ENCODE data around the gene PRKCH.

PRKCH gene

GRCh38 chr14:61482348-61483206, 161.2 kb downstream of the PRKCH start:
- WGBS (ENCODE audit: extremely low coverage, insufficient coverage, low lambda C conversion rate), result no CpG with 5 or more reads among the region's 8 CpGs
- DNase-seq, result peak; percentile 26
- H3K79me1 ChIP-seq (ENCODE audit: low read length), result no peaks in the 10 kb centered on the region

GRCh38 chr14:61483476-61483875, 162.1 kb downstream of the PRKCH start:
- H2AK5ac ChIP-seq (ENCODE audit: low read length), result no peak overlapping the region
- no peak overlapping the region for H2BK5ac ChIP-seq (ENCODE audit: low read length)
- no peaks in the 10 kb centered on the region for H3K79me1 ChIP-seq (ENCODE audit: low read length)
- H3K56ac ChIP-seq (ENCODE audit: low read length), result no peak overlapping the region
- H3K4me2 ChIP-seq (ENCODE audit: low read length), result no peak overlapping the region
- no peak overlapping the region for H2BK120ac ChIP-seq (ENCODE audit: low read depth, low read length)
- H3K79me2 ChIP-seq (ENCODE audit: control insufficient read depth, insufficient read depth, low read length), result no peaks in the 10 kb centered on the region
- H3K4me3 ChIP-seq (ENCODE audit: low read length), result no peak overlapping the region
- no peak for DNase-seq
- H3K36me3 ChIP-seq (ENCODE audit: control insufficient read depth, insufficient read depth, low read length), result no peaks in the 10 kb centered on the region
- H2BK15ac ChIP-seq (replicated peaks; ENCODE audit: low read depth), result no peak overlapping the region
- H3K18ac ChIP-seq (ENCODE audit: low read length), result no peak overlapping the region
- H3K27ac ChIP-seq (ENCODE audit: low read depth, low read length), result no peak overlapping the region
- H3K23ac ChIP-seq (ENCODE audit: low read length), result no peak overlapping the region
- no peaks in the 10 kb centered on the region for H3K27me3 ChIP-seq (ENCODE audit: insufficient read depth, low read length, poor library complexity)
- H4K5ac ChIP-seq (ENCODE audit: low read length), result no peak overlapping the region
- H4K8ac ChIP-seq (ENCODE audit: low read depth, low read length), result no peak overlapping the region
- no CpG with 5 or more reads among the region's 7 CpGs for WGBS (ENCODE audit: extremely low coverage, insufficient coverage, low lambda C conversion rate)
- no peaks in the 10 kb centered on the region for H3K4me1 ChIP-seq (ENCODE audit: control insufficient read depth, low read depth, low read length)
- H3K9ac ChIP-seq (ENCODE audit: low read length), result no peak overlapping the region
- H3K4ac ChIP-seq (ENCODE audit: low read depth, low read length), result no peak overlapping the region

More at GRCh38 chr14:61482348-61483206, 161.2 kb downstream of the PRKCH start:
- Histone ChIP-seq H3K4me1 (ENCODE audit: control insufficient read depth, low read depth, low read length) (no peaks in the 10 kb centered on the region), H3K4ac (ENCODE audit: low read depth, low read length) (no peak overlapping the region), H3K27me3 (ENCODE audit: insufficient read depth, low read length, poor library complexity) (no peaks in the 10 kb centered on the region), H2BK120ac (ENCODE audit: low read depth, low read length) (no peak overlapping the region), H3K27ac (ENCODE audit: low read depth, low read length) (no peak overlapping the region), H2BK15ac (replicated peaks; ENCODE audit: low read depth) (no peak overlapping the region), H3K23ac (ENCODE audit: low read length) (no peak overlapping the region), H3K4me2 (ENCODE audit: low read length) (no peak overlapping the region), H3K9ac (ENCODE audit: low read length) (no peak overlapping the region), H3K4me3 (ENCODE audit: low read length) (no peak overlapping the region), H4K5ac (ENCODE audit: low read length) (no peak overlapping the region), H3K18ac (ENCODE audit: low read length) (no peak overlapping the region), H4K8ac (ENCODE audit: low read depth, low read length) (no peak overlapping the region), H3K79me2 (ENCODE audit: control insufficient read depth, insufficient read depth, low read length) (no peaks in the 10 kb centered on the region), H3K36me3 (ENCODE audit: control insufficient read depth, insufficient read depth, low read length) (no peaks in the 10 kb centered on the region), H2AK5ac (ENCODE audit: low read length) (no peak overlapping the region), H3K56ac (ENCODE audit: low read length) (no peak overlapping the region), H2BK5ac (ENCODE audit: low read length) (no peak overlapping the region)

- Histone ChIP-seq H3K4me2 (ENCODE audit: low read length) (no peak overlapping the region), H2BK120ac (ENCODE audit: low read depth, low read length) (no peak overlapping the region), H4K8ac (ENCODE audit: low read depth, low read length) (no peak overlapping the region), H2BK15ac (replicated peaks; ENCODE audit: low read depth) (no peak overlapping the region), H3K23ac (ENCODE audit: low read length) (no peak overlapping the region), H3K79me1 (ENCODE audit: low read length) (no peaks in the 10 kb centered on the region), H3K4ac (ENCODE audit: low read depth, low read length) (no peak overlapping the region), H3K4me1 (ENCODE audit: control insufficient read depth, low read depth, low read length) (no peaks in the 10 kb centered on the region), H3K4me3 (ENCODE audit: low read length) (no peak overlapping the region), H3K18ac (ENCODE audit: low read length) (no peak overlapping the region), H2BK5ac (ENCODE audit: low read length) (no peak overlapping the region), H3K79me2 (ENCODE audit: control insufficient read depth, insufficient read depth, low read length) (no peaks in the 10 kb centered on the region), H3K9ac (ENCODE audit: low read length) (no peak overlapping the region), H3K27me3 (ENCODE audit: insufficient read depth, low read length, poor library complexity) (no peaks in the 10 kb centered on the region), H4K5ac (ENCODE audit: low read length) (no peak overlapping the region), H3K27ac (ENCODE audit: low read depth, low read length) (no peak overlapping the region), H3K56ac (ENCODE audit: low read length) (no peak overlapping the region), H3K36me3 (ENCODE audit: control insufficient read depth, insufficient read depth, low read length) (no peaks in the 10 kb centered on the region), H2AK5ac (ENCODE audit: low read length) (no peak overlapping the region)
- no peak for DNase-seq
- WGBS (ENCODE audit: extremely low coverage, insufficient coverage, low lambda C conversion rate), result no CpG with 5 or more reads among the region's 9 CpGs
Measured at GRCh38 chr14:61484031-61484430, 162.7 kb downstream of the PRKCH start.

GRCh38 chr14:61484826-61485584, 163.6 kb downstream of the PRKCH start:
- no peaks in the 10 kb centered on the region for H3K27me3 ChIP-seq (ENCODE audit: insufficient read depth, low read length, poor library complexity)
- no peak overlapping the region for H4K8ac ChIP-seq (ENCODE audit: low read depth, low read length)
- H3K4me1 ChIP-seq (ENCODE audit: control insufficient read depth, low read depth, low read length), result no peaks in the 10 kb centered on the region
- H3K18ac ChIP-seq (ENCODE audit: low read length), result no peak overlapping the region
- H2BK15ac ChIP-seq (replicated peaks; ENCODE audit: low read depth), result no peak overlapping the region
- no peak overlapping the region for H3K4me2 ChIP-seq (ENCODE audit: low read length)
- no peak overlapping the region for H3K4ac ChIP-seq (ENCODE audit: low read depth, low read length)
- no peak overlapping the region for H2BK120ac ChIP-seq (ENCODE audit: low read depth, low read length)
- no CpG with 5 or more reads among the region's 8 CpGs for WGBS (ENCODE audit: extremely low coverage, insufficient coverage, low lambda C conversion rate)
- H3K79me2 ChIP-seq (ENCODE audit: control insufficient read depth, insufficient read depth, low read length), result no peaks in the 10 kb centered on the region
- no peak overlapping the region for H3K27ac ChIP-seq (ENCODE audit: low read depth, low read length)
- no peak overlapping the region for H2BK5ac ChIP-seq (ENCODE audit: low read length)
- no peak overlapping the region for H3K9ac ChIP-seq (ENCODE audit: low read length)
- DNase-seq, result no peak
- no peak overlapping the region for H3K56ac ChIP-seq (ENCODE audit: low read length)
- H2AK5ac ChIP-seq (ENCODE audit: low read length), result no peak overlapping the region
- H3K23ac ChIP-seq (ENCODE audit: low read length), result no peak overlapping the region
- no peak overlapping the region for H4K5ac ChIP-seq (ENCODE audit: low read length)
- H3K36me3 ChIP-seq (ENCODE audit: control insufficient read depth, insufficient read depth, low read length), result no peaks in the 10 kb centered on the region
- no peak overlapping the region for H3K4me3 ChIP-seq (ENCODE audit: low read length)
- no peaks in the 10 kb centered on the region for H3K79me1 ChIP-seq (ENCODE audit: low read length)

- H2BK15ac ChIP-seq (replicated peaks; ENCODE audit: low read depth), result no peak overlapping the region
- no peak overlapping the region for H3K18ac ChIP-seq (ENCODE audit: low read length)
- H3K9ac ChIP-seq (ENCODE audit: low read length), result no peak overlapping the region
- H3K36me3 ChIP-seq (ENCODE audit: control insufficient read depth, insufficient read depth, low read length), result no peaks in the 10 kb centered on the region
- no peak overlapping the region for H2AK5ac ChIP-seq (ENCODE audit: low read length)
- no peak overlapping the region for H2BK5ac ChIP-seq (ENCODE audit: low read length)
- no peak overlapping the region for H3K4me2 ChIP-seq (ENCODE audit: low read length)
- no peak overlapping the region for H3K27ac ChIP-seq (ENCODE audit: low read depth, low read length)
- no peaks in the 10 kb centered on the region for H3K27me3 ChIP-seq (ENCODE audit: insufficient read depth, low read length, poor library complexity)
- no peak overlapping the region for H3K4me3 ChIP-seq (ENCODE audit: low read length)
- no peak overlapping the region for H3K4ac ChIP-seq (ENCODE audit: low read depth, low read length)
- no peak overlapping the region for H3K56ac ChIP-seq (ENCODE audit: low read length)
- H3K79me1 ChIP-seq (ENCODE audit: low read length), result no peaks in the 10 kb centered on the region
- no peak overlapping the region for H2BK120ac ChIP-seq (ENCODE audit: low read depth, low read length)
- DNase-seq, result no peak
- no peaks in the 10 kb centered on the region for H3K79me2 ChIP-seq (ENCODE audit: control insufficient read depth, insufficient read depth, low read length)
- no peak overlapping the region for H3K23ac ChIP-seq (ENCODE audit: low read length)
- H4K8ac ChIP-seq (ENCODE audit: low read depth, low read length), result no peak overlapping the region
- no peaks in the 10 kb centered on the region for H3K4me1 ChIP-seq (ENCODE audit: control insufficient read depth, low read depth, low read length)
- no peak overlapping the region for H4K5ac ChIP-seq (ENCODE audit: low read length)
- no CpG with 5 or more reads among the region's 4 CpGs for WGBS (ENCODE audit: extremely low coverage, insufficient coverage, low lambda C conversion rate)
Measured at GRCh38 chr14:61485661-61486060, 164.3 kb downstream of the PRKCH start.
